A549 (cell line): ENCODE results near the gene PPP2R3A.

Source experiments
- CTCF ChIP-seq: fragments of >200 bp; sonication (Bioruptor Twin); formaldehyde crosslinking; IDR thresholded peaks from 3 replicates; pipeline ENCODE4 v1.5.1; 2016
- MAX ChIP-seq: IDR thresholded peaks from 2 replicates; pipeline ENCODE4 v1.6.1; 2012
- RFX5 ChIP-seq: fragments of 450-650 bp; IDR thresholded peaks from 2 replicates; pipeline ENCODE4 v1.7.1; 2014; ENCODE audit warnings: antibody characterized with exemption, mild to moderate bottlenecking, moderate library complexity

GRCh38 chr3:135965506-135966270 lies at the start of gene PPP2R3A:
- TF ChIP-seq CTCF (no peak), MAX (no peak), RFX5 (no peak)
